Activated CD4-positive, CD25-positive, alpha-beta regulatory T cell treated with anti-CD3 and anti-CD28 coated beads, Interleukin-2, amount 50 U/mL, for 16 hours (primary cell): Measurements from ENCODE around the gene GPR15LG.

Experiments
- DNase-seq: peaks from one replicate; pipeline ENCODE4 v3.0.0-alpha.2; 2020; ENCODE audit warnings: low read depth, low spot score

The GPR15LG gene

DNA sequence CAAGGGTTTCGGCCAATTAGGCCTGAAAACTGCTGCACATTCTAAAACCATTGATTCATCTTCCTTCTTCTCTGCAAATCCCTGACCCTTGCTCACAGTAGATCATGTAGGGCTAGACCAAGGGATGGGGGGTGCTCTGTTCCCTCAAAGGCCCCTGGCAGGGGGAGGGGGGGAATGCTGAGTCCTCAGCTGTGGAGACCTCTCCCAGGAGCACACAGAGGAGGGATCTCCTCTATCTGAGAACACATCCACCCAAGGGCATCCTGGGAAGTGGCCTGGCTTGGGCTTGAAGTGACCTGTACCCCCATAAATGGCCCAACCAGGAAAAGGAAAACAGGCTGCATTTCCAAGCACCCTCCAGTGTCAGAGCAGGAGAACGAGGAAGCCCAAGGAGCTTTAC, 19.7 kb downstream of the GPR15LG start:
- no peak for DNase-seq

DNA sequence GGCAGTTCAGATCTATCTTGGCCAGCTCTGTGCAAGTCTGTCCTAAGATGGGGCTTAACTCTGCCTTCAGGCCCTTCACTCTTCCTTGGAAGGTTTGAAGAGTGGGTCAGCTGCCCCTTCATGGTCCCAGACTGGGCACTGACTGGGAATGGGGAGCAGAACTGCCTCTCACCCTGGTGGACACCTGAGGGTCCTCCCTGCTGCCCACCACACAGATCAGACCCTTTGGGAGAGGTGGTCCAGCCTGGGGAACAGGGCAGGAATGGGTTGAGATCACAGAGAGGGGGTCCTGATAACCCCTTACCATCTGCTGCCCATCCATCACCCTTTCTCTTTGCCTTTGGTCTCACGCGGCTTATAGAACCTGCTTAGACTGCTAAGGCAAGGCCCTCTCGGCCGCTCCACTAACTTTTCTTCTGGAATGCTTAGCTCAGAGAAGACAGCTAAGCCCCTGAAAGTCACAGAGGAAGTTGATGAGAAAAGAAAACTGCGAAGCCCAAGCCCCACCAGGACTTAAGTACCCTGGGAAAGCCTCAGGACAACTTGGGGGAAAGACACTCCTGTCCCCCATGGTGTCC, 20.3 kb downstream of the GPR15LG start:
- DNase-seq: no peak

DNA sequence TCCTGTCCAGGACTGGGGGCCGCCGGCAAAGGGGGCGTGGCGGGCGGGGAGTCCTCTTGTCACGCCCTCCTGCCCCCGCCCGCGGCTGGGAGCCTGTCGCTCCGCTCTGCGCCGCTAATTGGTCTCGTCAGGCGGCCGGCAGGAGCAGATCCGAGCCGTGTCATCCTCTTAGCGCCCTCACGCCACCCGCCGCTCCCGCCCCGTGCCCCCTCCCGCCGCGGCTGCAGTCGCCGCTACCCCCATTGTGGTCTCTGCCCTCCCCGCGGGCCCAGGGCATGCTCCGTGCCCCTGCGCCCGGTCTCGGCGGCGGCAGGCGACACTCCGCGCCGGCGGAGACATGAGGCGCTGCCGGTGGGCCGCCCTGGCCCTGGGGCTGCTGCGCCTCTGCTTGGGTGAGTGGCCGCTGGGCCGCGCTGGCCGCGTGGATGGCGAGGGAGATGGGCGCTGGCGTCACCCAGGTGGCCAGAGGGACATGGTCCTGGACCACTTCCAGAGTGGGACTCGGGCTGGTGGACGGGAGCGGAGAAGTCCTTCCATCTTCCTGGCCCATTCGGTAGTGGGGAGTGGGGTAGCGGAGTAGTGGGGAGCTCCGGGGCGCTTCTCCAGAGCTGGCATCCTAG, 20.9 kb downstream of the GPR15LG start, which contains the start of gene CDHR1:
Gene CDHR1, plus strand, starts transcription at position 114 of the 620 bp plus-strand sequence. Its CDS starts 224 bp downstream, at position 338.
- DNase-seq: no peak

DNA sequence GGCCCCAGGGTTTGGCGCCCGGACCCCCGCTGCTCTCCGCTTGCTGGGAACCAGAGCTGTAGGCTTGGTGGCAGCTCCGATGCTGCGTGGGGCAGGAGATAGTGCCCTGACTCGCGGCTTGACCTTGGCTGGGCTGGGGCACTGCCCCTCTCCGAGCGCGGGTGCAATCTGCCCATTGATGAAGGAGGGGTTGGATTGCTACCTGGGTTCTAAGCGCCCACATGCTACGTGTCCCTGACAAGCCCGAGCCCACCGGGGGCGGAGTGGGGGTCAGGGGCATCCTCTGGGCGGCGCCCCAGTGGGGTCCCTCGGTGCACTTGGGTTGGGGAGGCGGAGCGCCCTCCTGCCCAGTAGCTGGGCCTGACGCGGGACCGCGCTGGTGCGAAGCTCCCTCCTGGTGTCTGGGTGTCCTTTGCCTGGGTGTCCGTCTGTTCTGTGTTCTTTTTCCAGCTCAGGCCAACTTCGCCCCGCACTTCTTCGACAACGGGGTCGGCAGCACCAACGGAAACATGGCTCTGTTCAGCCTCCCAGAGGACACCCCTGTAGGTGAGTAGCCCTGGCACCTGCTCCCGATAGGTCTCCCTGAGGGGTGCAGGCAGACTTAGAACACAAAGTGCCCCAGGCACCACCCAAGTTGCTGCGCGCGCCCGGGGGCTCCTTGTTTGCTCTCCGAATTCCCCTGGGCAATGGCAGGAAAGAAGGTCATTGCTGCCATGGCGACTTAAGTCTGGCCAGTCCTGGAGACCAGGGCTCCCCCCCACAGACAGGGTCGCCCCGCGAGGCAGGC, 21.6 kb downstream of the GPR15LG start:
- DNase-seq: no peak

DNA sequence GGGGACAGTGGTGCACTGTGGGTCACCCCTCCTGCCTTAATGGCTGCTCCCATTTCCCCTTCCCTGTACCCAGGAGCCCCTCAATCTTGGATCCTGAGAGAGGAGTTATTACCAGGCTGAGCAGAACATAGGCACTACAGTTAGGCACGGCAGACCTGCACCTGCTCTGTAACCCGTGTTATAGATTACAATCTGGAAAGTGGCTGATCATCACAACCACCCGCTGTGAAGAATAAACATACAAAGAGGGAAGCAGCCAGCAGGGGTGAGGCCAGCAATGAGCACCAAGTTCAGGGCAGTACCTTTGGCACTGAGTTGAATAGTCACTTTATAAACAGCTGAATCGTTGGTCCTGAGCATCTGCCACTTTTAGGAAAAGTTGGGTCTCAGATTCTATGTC, 22.5 kb downstream of the GPR15LG start:
- no peak for DNase-seq

DNA sequence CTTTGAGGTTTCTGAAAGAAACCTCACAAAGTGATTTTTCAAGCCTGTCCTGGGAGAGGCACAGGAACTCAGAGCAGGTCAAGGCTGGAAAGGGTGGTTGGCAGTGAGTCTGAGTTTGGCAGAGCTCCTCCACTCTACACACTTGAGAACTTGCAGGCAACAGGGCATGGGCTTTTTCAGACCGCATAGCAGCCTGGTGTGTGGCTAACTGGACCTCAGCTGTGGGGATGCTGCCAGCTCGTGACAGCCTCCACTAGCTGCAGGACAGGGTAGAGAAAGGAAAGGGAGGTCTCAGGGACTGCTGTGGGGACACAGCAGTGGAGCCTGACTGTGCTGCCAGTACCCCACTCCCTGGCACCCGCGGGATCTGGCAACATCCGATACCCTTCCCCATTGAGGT, 23.3 kb downstream of the GPR15LG start:
- DNase-seq: no peak

DNA sequence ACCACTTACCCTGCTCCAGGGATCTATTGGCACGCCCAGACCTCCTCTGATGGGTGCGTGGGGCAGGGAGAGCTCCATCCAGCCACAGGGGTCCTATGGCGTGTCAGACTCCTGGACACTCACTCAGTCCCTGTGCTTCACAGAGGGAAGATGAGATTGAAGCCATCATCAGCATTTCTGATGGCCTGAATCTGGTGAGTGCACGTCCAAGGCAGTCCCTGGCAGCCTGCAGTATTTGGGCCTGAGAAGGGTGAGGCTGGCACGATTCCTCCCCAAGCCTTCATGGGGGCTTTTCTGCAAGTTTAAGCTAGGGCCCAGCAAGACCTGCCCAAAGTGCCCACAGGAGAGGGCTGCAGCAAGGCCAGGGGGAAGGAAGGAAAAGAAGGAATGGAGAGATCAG, 24.0 kb downstream of the GPR15LG start:
- no peak for DNase-seq

DNA sequence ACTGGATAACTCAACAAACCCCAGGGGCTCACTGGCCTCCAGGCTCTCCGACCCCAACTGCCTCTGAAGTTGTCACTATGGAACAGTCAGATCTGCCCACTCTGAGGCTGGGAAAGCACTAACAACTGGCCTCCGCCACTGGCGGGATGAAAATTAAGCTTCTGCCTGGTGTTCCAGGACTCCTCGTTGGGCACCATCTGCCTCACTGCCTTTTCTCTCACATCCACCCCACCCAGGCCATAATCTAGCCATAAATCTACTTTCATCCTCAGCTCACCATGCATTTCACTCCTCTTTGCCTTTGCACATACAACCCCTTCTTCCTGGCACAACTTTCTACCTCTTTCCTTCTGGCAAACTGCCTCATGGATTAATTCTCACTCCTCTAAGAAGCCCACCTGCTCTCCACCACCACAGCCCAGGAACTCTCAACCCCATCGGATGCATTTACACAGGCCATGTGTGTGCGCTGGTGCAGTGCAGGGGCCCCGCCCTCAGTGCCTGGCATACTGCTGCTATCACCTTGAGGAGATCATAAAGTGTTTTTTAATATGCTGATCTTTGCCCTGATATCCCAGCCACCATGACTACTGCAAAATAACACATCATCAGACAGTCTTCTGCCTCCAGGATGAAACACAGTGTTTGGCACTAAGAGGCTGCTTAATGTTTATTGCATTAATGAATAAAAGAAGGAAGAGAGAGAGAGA, 24.8 kb downstream of the GPR15LG start:
- no peak for DNase-seq

DNA sequence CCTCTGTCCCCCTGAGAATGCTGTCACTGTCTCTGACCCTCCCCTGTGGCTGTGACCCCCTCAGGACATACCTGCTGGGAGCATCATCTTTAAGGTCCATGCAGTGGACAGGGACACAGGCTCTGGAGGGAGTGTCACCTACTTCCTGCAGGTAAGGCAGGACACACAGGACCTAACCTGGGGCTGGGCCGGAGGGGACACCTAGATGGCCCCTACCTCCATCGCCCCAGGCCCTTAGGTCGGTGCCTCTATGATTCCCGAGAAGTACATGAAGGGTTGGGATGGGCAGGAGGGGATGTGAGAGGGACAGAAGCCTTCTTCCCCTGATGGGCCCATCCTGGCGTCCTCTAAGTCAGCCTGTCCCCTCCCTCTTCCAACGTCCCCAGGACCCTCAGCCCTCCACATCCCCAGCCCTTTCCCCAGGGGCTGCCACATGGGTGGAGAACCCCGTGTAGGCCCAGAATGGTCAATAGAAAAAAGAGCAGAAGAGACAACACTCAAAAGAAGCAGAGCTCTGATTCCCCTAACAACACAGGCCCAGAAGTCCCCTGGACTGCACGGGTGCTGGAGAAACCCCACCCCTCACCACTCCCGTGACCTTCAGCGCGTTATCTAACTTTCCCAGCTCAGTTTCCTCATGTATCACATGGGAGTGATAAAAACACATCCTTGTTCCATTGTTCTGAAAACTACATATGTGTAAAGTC, 27.1 kb downstream of the GPR15LG start:
- DNase-seq: no peak

DNA sequence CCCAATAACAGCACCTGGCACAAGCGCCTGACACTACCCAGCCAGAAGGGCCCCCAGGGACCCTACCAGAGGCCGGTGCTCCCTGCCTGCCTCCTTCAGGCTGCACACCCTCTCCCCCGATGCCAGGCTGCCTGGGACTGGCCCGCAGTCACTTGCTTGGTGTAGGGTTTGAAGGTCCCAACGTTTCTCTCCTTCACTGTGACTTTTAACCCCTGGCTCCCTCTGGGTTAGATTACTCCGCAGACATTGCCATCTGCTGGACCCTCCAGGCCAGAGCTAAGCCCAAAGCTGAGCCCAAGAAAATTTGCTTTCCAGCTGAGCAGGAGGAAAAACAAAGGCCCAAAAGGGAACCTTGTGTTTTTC, 27.6 kb downstream of the GPR15LG start:
- no peak for DNase-seq

DNA sequence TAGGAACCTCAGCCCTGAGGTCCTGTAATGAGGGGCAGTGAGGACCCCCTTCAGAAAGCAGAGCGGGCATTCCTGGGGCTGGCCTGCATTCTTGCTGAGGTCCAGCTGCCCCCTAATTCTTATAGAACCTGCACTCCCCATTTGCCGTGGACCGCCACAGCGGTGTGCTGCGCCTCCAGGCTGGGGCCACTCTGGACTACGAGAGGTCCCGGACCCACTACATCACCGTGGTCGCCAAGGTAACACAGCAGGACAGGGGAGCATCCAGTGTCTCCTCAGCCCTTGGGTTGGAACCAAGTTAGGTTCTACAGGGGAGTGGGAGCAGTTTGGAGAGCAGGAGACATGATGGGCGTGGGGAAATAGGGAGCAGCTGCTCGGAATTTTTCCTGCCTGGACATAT, 28.1 kb downstream of the GPR15LG start:
- DNase-seq: no peak

DNA sequence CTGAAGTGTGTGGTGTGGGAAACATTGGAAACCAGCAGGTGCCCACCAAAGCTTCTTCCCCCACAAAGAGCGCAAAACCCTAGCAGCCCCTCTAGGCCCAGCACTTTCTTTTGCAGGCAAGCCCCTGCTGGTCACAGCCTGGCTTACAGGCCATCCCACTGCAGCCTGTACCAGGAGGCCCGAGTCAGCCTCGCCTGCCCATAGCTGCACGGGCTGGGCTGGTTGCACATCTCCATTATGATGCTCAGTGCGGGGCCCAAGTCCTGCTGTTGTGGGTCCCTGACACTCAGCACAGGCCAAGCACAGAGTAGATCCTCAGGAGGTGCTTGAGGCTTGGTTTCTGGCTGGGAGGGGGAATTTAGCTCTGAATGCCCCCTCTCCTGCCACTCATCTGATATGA, 28.7 kb downstream of the GPR15LG start:
- DNase-seq: no peak

DNA sequence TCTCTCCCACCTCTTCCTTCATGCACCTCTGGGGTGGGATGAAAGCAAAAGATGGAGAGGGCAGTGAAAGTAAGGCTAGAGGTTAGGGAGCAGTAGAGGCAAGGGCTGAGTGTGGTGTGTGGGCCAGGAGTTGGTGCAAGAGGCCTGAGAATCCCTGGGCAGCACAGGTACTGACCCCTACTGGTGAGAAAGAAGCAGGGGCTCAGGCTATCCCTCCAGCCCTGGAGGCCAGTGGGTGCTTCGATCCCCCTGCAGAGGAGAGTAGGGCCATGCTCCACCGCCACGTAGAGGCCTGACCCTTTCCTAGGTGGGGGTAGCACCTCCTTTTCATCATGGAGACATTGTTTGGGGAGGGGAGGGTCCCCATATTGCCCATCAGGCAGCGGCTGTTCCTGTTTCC, 30.5 kb downstream of the GPR15LG start:
- no peak for DNase-seq

DNA sequence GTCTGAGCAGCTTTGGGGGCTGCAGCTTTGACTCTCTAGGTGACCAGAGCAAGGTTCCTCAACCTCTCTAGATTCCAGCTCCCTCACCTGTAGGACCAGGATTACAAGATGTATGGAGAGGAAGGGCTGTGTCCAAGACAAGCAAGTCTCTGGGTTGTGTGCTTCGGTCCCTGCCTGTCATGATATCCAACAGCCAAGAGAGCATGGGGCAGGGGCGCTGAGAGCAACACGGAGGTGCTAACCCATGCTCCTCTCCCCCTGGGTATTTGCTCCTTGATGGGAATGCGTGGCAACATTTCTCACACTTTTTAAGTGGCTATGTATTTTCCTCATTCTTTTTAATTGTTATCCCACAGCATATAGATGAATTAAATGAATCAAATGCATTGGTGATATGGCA, 31.0 kb downstream of the GPR15LG start:
- DNase-seq: no peak

DNA sequence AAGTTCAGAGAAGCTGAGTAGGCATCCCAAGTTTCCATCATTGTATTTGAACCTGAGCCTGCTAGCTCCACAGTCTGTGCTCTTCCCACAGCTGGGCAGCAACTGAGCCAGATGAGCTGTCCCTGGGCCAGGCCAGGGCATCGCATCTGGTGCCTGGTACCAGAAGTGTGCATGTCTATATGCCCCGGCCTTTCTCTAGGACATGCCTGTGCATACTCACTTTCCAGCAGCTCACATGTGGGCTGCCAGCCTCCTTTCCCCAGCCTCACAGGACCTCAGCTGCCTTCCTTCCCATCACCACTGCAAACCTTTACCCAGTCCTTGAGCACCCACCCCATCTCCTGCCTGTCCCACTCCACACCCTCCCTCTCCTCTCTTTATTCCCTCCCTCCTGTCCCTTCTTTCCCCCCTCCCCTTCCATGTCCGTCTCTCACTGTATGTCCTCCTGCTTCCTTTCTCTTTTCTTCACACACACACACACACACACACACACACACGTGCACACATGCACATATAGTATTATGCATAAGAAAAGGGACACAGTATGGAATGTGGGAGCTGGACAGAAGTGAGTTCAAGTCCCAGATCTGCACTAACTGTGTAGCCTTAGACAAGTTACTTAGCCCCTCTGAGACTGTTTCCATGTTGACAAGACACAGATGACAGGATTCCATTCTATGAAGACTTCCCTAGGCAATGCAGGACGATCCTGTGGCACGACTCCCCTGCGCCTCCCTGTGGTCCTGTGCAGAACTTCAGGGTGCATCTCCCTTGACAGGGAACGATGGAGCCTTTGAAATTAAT, 31.6 kb downstream of the GPR15LG start:
- no peak for DNase-seq

DNA sequence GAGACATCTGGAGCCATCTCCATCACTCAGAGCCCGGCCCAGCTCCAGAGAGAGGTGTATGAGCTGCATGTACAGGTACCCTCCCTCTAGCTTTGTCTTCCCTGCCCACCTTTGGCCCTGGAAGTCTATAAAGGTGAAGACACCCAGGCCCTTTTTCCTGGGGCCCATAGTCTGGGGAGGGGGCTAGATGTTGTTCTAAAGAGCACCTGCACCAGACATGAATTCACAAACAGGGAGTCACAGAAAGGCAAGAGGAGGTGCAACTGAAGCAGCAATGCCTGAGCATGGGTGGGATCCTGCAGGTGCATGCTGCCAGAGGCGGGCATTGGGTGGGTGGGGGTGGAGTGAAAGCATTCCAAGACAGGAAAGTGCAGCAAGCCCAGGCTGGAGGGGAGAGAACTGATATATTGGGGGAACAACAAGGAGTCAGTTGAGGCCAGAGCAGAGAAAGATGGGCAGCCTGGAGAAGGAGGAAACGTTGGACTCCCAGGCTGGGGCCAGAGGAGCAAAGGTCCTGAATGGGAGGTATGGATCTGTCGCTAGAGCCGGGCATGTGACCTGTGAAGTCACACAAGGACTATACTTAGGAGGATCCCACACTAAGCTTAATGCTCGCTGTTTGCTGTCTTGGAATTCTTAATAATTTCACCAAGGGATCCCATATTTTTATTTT, 32.4 kb downstream of the GPR15LG start:
- no peak for DNase-seq

DNA sequence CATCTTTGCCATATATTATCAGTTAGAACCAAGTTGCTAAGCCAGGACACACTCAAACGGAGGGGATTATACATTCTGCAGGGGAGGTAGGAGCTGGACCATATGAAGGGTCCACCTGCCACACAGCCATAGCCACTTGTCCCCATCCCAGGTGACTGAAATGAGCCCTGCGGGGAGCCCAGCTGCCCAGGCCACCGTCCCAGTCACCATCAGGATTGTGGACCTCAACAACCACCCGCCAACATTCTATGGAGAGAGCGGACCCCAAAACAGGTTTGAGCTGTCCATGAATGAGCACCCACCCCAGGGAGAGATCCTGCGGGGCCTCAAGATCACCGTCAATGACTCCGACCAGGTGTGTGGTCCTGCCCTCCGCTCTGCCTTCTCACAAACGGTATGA, 34.4 kb downstream of the GPR15LG start:
- DNase-seq: no peak

DNA sequence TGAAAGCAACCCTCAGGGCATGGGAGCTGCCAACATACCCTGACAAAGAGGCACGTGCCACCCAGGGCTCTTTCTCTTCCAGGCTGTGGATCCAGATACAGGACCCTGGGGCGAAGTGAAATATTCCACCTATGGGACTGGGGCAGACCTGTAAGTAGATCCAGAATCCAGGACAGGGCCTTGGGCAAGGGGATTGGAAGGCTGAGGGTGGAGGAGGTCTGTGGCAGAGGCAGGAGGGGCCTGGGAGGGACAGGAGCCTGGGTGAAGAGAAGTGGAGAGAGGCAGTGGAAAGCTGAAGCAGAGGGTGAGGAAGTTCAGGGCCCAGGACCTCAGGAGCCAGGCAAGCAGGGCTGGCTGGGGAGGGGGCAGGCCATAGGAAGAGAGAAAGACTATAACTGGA, 38.0 kb downstream of the GPR15LG start:
- no peak for DNase-seq

DNA sequence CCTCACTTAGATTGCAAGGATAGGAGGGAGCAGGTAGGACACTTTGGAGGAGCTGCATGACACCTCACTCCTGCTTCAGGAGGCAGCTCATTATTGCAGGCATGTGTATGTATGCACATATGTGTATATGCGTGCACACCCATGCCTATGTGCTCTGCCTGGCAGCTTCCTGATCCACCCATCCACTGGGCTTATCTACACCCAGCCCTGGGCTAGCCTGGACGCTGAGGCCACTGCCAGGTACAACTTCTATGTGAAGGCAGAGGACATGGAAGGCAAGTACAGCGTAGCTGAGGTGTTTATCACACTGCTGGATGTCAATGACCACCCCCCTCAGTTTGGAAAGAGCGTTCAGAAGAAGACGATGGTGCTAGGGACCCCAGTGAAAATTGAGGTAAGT, 38.4 kb downstream of the GPR15LG start:
- no peak for DNase-seq

DNA sequence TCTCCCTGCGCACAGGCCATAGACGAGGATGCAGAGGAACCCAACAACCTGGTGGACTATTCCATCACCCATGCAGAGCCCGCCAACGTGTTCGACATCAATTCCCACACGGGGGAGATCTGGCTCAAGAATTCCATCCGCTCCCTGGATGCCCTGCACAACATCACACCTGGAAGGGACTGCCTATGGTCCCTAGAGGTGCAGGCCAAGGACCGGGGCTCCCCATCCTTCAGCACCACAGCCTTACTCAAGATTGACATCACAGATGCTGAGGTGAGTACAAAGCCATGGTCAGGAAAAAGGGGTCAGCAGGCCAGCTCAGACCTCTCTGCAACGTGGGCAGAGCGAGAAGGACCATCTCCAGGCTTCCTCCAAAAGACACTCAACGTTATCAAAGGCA, 39.5 kb downstream of the GPR15LG start:
- DNase-seq: no peak
